T-helper 9 cell (primary cell): Measurements from ENCODE around the gene RABGAP1.
"Not testable (repeated sequence)": the region's sequence is repeated elsewhere in the genome, so short reads cannot be mapped to it uniquely, and the experiment has no call there.

Experiments used
- DNase-seq: peaks from one replicate; pipeline ENCODE4 v3.0.0-alpha.2; 2020
- total RNA-seq, 2 donors: gene quantifications; one replicate each; lab custom pipeline; 2026; lab: John Stamatoyannopoulos, UW

RABGAP1 gene
- total RNA-seq = 36.4 to 71.9 reads per million in 2 donors

- peak; percentile 98 for DNase-seq
Measured at GRCh38 chr9:122940749-122941581, at the start of gene RABGAP1. Gene RABGAP1 (plus strand): TSS chr9:122941020. CDS start chr9:122957060, 16,040 bp downstream.

DNA sequence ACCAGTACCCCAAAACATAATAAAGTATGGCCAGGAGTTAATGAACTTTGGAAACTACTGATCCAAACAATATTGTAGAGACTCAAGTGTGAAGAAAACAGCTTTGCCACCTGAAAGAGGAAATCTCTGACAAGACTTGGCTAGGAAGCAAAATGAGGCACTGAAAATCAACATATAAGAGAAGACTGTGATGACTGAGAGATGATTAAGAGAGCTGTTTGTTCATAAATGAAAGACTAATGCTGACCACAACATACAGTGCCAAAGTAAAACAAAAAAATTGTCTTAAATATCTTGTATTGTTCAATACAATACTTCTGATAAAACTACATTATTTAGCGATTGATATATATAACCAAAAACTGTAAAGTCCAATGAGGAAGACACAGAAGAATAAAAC is 42.9 kb upstream of the RABGAP1 start:
- no peak for DNase-seq

DNA sequence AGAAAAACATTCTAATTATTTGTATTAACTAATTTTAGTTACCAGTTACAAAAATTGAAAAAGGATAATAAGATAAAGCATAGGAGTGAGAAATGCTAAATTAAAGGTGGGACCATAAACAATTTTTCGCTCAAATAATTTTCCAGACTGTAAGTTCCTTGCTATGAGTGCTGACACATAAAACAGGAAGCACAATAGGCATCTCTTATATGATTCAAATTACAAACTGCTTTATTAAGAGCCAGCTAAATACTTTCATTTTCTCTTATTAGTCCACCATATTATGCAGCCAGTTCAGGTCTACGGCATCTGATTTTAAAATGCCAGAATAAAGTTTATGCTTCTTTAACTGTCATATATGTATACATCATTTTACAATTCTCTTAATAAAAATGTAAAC is 40.0 kb upstream of the RABGAP1 start:
- DNase-seq = no peak

DNA sequence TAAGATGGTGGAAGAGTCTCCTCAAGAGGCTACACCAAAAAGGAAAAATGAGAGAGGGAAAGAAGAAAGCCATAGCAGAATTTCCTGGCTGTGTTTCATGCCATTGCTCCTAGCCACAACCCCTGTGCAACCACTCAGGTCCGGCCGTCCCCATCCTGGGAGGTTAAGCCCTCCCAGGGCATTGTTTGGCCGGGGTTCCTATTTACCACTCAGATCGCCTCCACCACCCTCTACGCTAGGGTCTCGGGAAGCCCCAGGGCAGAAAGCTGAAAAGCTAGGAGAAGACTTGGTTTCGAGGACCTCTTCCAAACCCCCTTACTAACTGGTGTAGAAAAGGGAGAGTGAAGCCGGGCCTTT is 36.4 kb upstream of the RABGAP1 start:
- DNase-seq = no peak

DNA sequence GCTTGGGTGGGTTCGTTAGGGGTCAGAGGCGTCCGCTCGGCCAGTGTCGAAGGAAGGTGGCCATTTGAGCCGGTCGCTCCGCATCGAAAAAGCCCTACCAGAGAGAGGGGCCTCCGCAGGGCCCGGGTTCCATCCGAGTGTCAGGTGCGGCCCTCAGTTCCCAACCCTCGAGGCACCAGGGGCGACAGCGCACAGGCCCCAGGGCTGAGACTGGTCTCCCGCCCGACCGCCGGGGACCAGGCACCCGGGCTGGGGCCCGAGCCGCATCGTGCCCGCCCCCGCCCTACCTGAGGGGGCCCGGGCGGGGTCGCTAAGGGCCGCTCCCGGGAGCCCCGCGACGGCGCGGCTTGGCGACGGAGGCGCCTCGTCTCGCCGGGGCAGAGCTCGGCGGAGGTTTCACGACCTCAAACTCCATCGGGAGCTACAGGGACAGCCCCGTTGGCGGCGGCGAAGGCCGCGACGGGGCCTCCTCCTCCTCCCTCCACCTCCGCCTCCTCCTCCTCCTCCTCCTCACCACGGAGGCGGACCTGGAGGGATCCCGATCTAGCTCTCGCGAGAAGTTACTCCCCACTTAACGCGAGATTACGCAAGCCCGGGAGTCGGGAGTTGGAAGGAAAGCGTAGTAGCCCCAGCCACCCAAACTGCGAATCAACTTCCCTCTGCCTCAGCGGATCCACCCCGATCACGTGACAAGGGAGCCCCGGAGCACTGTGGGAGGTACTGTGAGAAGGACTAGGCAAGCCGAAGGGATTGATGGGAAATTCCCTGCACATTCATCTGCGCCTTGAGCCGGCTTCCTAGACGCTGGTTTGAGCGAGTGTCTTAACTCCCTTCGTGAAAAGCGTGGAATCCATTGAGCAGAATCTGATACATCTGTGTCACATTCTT is 35.8 kb upstream of the RABGAP1 start, which contains the start of gene RC3H2:
Gene RC3H2 (minus strand): TSS at position 537 of the 888 bp plus-strand sequence. CDS start 7,850 bp downstream, outside the sequence.
- peak; percentile 96 for DNase-seq

GRCh38 chr9:122906122-122906521 is 34.7 kb upstream of the RABGAP1 start:
- not testable (repeated sequence) for DNase-seq

- no peak for DNase-seq
Measured at GRCh38 chr9:122912671-122912963, 28.2 kb upstream of the RABGAP1 start.

DNA sequence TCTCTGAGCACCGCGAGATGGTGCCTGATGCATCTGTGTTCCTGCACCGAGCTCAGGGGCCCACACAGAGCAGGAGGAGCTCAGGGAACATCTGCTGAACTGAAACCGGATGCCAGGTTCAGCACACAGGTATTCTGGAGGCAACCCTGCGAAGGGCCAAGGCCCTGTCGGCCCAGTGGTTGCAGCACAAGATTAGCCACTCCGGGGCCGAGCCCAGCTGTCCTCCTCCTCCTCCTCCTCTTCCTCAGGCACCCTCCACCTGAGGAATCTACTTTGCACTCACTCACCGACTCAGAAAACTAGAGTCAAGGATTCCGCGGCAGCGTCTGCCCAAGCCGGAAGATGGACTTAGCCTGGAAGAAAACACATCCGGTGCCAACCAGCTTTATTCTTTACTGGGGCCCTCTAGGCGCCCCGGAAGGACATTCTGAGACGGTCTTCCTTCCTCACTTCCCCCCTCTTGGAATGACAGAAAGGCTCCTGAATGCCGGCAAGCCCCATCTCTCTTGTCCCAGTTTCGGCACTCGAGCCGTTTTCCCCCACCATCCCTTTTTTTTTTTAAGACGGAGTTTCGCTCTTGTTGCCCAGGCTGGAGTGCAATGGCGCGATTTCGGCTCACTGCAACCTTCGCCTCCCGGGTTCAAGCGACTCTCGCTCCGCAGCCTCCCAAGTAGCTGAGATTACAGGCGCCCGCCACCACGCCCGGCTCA is 27.7 kb upstream of the RABGAP1 start, which contains the start of gene ZBTB6:
Gene ZBTB6 (minus strand): TSS at position 360 of the 710 bp plus-strand sequence. CDS start 1,251 bp downstream, outside the sequence.
- DNase-seq = peak; percentile 58

DNA sequence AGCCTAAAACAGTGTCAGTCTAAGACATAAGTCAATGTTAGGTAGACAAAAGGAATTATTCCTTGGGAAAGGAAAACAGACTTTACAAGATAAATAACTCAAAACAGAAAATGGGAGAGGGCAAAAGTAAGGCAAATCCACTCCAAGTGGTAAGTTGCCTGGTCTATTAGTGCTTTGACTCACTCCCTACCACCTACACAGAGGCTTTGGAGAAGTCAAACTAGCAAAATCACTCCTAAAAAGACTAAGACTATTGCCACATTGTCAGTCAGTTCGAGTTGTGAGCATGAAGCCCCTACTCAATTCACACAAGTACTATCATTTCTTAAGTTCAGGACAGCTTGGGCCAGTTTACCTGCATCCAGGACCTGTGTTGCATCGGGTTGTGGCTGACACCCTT is 22.5 kb upstream of the RABGAP1 start:
- DNase-seq = no peak

DNA sequence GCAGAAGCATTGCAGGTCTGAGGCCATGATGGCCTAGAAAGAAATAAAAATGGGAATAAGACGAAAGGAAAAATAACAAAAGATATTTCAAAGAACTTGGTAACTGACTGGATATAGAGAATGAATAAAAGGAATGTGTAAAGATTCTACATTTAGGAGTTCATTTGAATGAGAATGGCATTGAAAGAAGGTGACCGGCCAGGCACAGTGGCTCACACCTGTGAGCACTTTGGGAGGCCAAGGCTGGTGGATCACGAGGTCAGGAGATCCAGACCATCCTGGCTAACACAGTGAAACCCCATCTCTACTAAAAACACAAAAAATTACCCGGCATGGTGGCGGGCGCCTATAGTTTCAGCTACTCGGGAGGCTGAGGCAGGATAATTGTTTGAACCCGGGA is 18.1 kb upstream of the RABGAP1 start:
- no peak for DNase-seq

- no peak for DNase-seq
Measured at GRCh38 chr9:122923947-122924346, 16.9 kb upstream of the RABGAP1 start.

GRCh38 chr9:122929796-122930354 is 10.9 kb upstream of the RABGAP1 start:
- DNase-seq = no peak

DNA sequence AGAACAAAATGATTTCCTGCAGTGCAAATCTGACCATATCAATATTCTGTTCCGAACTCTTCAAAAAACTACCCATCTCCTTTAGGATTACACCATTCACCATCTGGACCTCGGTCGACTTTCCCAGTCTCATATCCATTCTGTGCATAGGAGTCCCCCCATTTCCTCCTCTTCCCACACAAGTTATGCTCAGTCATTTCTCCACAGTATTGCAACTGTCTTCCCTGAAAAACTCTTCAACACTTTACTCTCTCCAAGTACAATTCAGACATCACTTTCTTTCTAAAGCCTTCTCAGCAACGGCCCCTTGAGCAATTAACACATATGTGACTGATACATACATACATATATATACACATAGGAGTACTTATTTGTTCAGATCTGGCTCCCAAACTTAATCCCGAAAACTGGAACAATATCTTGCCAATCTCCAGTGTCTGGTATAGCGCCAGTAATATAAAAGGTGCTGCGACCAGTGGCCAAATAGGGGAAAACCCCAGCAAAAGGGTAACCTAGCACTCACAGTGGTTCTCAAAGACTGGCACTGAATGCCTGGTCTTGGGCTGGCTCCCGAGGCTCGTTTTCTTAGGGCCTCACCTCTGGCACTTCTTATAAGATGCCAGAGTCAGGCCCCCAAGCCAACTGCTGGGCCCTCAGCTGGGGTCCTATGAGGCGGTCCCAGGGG is 10.1 kb upstream of the RABGAP1 start:
- no peak for DNase-seq

DNA sequence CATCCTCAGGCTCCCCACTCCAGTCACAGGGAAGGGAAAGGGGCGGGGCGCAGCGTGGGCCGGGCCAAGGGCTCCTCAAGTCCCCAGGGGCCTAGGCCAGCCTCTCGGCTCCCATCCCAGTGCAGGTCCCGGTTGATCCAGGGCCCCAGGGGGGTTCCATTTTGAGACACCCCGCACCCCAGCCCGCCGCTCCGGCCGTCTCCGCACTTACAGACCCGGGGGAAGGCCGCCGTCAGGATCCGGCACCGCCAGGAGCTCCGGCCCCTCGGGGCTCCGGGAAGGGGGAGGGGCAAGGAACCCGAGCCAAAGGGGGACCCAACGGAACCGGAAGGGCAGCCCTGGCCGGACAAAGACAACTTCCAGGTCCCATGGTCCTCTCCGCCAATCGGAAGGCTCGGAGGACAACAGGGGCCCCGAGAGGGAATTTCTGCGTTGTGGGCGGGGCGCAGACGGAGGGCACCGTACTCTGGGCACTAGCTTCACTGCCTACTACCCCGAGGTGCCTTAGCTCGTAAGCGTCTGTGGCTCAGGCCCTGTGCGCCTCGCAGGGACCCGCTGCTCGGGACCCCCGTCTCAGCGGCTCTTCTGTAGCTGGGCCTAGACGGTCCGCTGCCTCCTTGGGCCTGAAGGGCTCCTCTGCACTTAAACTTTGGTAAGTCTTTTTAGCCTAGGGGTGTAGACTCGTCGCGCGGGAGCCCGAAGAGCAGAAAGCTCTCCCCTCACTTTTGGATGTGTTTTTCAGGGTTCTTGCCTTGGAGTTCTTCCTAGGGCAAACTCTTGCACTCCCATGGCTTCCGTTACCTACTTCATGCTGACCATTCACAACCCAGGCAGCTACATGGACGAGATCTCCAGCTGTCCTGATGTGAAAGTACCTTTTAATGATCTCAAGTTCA is 9.3 kb upstream of the RABGAP1 start, which contains the start of gene ZBTB26:
Gene ZBTB26 (minus strand): TSS at position 287 of the 896 bp plus-strand sequence. CDS start 11,578 bp downstream, outside the sequence.
- DNase-seq = peak; percentile 82

GRCh38 chr9:122936464-122936863 is 4.4 kb upstream of the RABGAP1 start:
- no peak for DNase-seq

DNA sequence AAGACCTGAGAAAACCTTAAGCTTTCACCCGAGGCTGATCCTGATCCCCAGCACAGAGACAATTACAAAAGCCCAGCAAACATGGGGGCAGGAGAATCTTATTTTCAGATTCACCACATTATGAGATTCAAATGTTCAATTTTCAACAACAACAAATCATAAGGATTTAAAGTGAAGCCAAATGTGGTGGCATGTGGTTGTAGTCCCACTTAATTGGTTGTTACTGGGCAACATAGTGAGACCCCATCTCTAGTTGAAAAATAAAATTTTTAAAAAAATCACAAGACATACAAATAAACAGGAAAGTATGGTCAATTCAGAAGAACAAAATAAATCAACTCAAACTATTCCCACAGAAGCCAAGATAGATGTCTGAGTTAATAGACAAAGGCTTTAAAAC is 3.9 kb upstream of the RABGAP1 start:
- DNase-seq = no peak

DNA sequence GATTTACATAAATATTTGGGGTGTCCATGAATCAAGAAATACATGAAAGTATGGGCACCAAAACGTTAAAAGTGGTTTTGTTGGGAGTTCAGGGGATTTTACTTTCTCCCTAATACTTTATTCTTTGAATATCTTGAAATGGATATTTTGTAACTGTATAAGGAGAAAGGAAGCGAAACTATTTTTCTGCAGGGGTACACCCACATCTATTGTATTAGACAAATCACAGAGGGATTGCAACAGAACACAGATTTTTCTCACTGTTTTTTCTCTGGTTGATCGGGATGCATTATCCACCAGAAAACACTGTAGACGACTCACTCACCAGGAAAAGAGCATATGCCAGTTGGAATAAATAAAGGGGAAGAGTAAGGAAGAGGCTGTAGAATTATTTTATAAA is 1.2 kb upstream of the RABGAP1 start:
- no peak for DNase-seq

GRCh38 chr9:122940454-122940748 is 419 bp upstream of the RABGAP1 start:
- DNase-seq = no peak

DNA sequence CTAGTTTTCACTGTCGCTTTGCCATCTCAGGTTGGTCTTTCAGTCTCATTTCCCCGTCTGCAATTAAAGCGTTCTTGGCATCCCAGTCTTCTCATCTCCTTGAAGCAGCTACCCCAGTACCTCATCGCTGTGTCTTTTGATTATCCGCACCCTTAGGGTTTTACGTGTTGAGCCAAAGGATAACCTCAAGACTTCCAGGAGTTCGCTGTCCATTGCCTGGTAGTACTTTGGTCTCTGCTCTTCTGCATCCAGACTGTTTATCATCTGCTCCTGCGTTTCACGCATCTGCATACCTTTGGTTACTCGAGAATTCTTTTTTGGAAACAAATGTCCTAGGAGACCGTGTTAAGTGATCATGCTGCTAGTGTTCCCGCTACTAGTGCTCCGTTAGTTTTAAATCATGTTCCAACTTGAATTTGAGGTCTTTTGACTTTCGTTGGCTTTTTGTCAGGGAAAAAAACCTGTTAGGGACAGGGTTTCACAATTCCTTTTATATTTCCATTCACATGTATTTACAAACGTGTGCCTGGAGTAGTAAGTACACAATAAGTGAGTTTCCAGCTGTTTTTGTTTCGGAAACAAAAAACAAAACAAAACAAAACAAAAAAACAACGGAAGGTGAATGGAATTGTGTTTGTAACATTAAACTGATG is 888 bp downstream of the RABGAP1 start:
- no peak for DNase-seq
